Tibial nerve (tissue), 4 donors: ENCODE data around the gene SULT1E1.

ENCODE experiments used
- EP300 ChIP-seq, 2 donors: sonication (generic); formaldehyde crosslinking; IDR thresholded peaks; one replicate each; pipeline ENCODE4 v1.6.1; 2017; ENCODE audit warnings: antibody characterized with exemption in 2 of 2, mild to moderate bottlenecking in 1 of 2
- POLR2A ChIP-seq, 2 donors: fragments of 450-650 bp; IDR thresholded peaks; one replicate each; pipeline ENCODE4 v1.6.1; 2017; ENCODE audit warnings: antibody characterized with exemption in 2 of 2, mild to moderate bottlenecking in 2 of 2, moderate library complexity in 2 of 2
- TF ChIP-seq, protein P1 (sequence below), 5 experiments: fragments of 200-600 bp in 3 of 5; fragments of 450-650 bp in 2 of 5; sonication (generic) in 3 of 5; IDR thresholded peaks; one replicate each; pipeline ENCODE4 v1.5.1; 2016 to 2019; ENCODE audit warnings: antibody characterized with exemption in 5 of 5, mild to moderate bottlenecking in 3 of 5, moderate library complexity in 2 of 5

DNA sequence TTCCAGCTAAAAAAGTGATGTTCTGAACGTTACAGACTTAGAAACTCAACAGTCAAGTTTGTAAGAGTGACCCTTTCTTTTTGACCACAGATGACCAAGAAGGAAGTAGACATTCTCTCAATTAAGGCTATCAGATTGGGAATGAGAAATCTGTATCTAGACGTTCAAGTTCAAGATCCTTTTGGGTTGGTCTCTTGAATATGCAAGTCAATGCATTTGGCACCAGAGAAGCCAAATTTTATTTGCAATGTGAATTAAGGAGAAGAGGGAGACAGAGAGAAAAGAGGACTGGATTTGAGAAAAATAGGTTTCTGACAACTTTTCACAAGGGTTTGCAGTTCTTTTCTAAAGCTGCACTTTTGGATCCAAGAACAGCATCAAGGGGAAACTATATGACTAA lies 17.5 kb upstream of the SULT1E1 start:
- TF ChIP-seq, protein P1, sequence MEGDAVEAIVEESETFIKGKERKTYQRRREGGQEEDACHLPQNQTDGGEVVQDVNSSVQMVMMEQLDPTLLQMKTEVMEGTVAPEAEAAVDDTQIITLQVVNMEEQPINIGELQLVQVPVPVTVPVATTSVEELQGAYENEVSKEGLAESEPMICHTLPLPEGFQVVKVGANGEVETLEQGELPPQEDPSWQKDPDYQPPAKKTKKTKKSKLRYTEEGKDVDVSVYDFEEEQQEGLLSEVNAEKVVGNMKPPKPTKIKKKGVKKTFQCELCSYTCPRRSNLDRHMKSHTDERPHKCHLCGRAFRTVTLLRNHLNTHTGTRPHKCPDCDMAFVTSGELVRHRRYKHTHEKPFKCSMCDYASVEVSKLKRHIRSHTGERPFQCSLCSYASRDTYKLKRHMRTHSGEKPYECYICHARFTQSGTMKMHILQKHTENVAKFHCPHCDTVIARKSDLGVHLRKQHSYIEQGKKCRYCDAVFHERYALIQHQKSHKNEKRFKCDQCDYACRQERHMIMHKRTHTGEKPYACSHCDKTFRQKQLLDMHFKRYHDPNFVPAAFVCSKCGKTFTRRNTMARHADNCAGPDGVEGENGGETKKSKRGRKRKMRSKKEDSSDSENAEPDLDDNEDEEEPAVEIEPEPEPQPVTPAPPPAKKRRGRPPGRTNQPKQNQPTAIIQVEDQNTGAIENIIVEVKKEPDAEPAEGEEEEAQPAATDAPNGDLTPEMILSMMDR (IDR thresholded peaks at IDR 0.05): no peak
- TF ChIP-seq POLR2A (IDR thresholded peaks at IDR 0.05) (no peak), EP300 (IDR thresholded peaks at IDR 0.05) (no peak)
